Measurements from ENCODE around the gene ARHGAP29.

DNA sequence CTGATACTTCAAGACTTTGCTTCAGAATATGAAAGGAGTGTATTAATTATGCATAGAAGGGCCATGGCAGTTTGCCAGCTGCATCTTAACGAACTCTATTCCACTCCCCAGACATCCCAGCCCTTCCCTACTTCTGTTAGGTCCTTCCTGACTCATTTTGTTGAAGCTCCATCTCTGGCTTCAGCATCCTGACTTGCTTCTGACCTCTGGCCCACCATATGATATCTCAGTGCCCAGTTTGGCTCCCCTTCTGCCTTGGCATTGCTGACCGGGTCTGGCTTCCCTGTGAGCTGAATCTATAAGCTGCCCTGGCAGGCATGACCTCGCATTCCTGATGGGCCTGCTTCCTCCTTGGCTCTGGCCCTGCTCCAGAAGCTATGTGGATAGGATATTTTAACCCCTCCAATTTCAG, 27.6 kb upstream of the ARHGAP29 start:
- no peak for TF ChIP-seq POLR2A (IDR thresholded peaks at IDR 0.05)
- TF ChIP-seq, protein P1, sequence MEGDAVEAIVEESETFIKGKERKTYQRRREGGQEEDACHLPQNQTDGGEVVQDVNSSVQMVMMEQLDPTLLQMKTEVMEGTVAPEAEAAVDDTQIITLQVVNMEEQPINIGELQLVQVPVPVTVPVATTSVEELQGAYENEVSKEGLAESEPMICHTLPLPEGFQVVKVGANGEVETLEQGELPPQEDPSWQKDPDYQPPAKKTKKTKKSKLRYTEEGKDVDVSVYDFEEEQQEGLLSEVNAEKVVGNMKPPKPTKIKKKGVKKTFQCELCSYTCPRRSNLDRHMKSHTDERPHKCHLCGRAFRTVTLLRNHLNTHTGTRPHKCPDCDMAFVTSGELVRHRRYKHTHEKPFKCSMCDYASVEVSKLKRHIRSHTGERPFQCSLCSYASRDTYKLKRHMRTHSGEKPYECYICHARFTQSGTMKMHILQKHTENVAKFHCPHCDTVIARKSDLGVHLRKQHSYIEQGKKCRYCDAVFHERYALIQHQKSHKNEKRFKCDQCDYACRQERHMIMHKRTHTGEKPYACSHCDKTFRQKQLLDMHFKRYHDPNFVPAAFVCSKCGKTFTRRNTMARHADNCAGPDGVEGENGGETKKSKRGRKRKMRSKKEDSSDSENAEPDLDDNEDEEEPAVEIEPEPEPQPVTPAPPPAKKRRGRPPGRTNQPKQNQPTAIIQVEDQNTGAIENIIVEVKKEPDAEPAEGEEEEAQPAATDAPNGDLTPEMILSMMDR (IDR thresholded peaks at IDR 0.05), result no peak
